HepG2 (cell line): Measurements from ENCODE around the gene PTPRC. TPM values are rescaled to one million over a fixed set of nuclear protein-coding genes. Genes with fewer than 3 reads are reported as not detected.

Experiments
- LBX2 ChIP-seq: sonication (generic); formaldehyde crosslinking; IDR thresholded peaks from 2 replicates; pipeline ENCODE4 v1.5.0; 2020; ENCODE audit warnings: missing genetic modification reagents, mild to moderate bottlenecking, borderline replicate concordance
- NFE2L2 ChIP-seq: fragments of 150-350 bp; IDR thresholded peaks from 2 replicates; pipeline ENCODE4 v1.6.1; 2014; ENCODE audit warnings: low read length
- NFYB ChIP-seq: sonication (generic); formaldehyde crosslinking; IDR thresholded peaks from 2 replicates; pipeline ENCODE4 v1.4.0; 2020; ENCODE audit warnings: missing genetic modification reagents
- ZBTB44 ChIP-seq: sonication (generic); formaldehyde crosslinking; IDR thresholded peaks from 2 replicates; pipeline ENCODE4 v1.4.0; 2020; ENCODE audit warnings: missing genetic modification reagents
- ZNF230 ChIP-seq: sonication (generic); formaldehyde crosslinking; IDR thresholded peaks from 2 replicates; pipeline ENCODE4 v1.4.0; 2020; ENCODE audit warnings: mild to moderate bottlenecking, missing genetic modification reagents
- ZNF512B ChIP-seq: sonication (generic); formaldehyde crosslinking; IDR thresholded peaks from 2 replicates; pipeline ENCODE4 v1.5.1; 2020; ENCODE audit warnings: missing genetic modification reagents, mild to moderate bottlenecking, borderline replicate concordance
- ZNF574 ChIP-seq: sonication (generic); formaldehyde crosslinking; IDR thresholded peaks from 2 replicates; pipeline ENCODE4 v1.4.0; 2020; ENCODE audit warnings: missing genetic modification reagents
- polyA plus RNA-seq, 8 experiments: library from polyadenylated mRNA; depleted of rRNA in 3 of 8; stranded (reverse) in 7 of 8; unstranded in 1 of 8; fragments of >200 nt; fragmentation: Illumina TruSeq in 4 of 8; extraction: Trizol in 4 of 8; gene quantifications; 2 replicates each; pipeline versions ENCODE4 v1.2.1 to v1.2.3, GENCODE V29; 2011 to 2016; ENCODE audit warnings: low read depth in 4 of 8, missing spikeins in 1 of 8, mixed read lengths in 1 of 8; ENCODE audit not compliant: insufficient read depth in 1 of 8
- total RNA-seq, 5 experiments: library from RNA; depleted of rRNA; stranded (reverse); fragments of >200 nt; fragmentation: Illumina TruSeq; extraction: Trizol; gene quantifications; 2 replicates each; pipeline ENCODE4 v1.2.3, GENCODE V29; 2016; ENCODE audit warnings: low read depth in 1 of 5

The PTPRC gene
- total and polyA plus RNA-seq, 2 of the 13 experiments (the other 11 are each of a cell fraction or from before 2014, with no cell fraction given) = not detected

- TF ChIP-seq ZBTB44 (CRISPR knock-in tag) = no peak
- TF ChIP-seq ZNF230 (CRISPR knock-in tag) = no peak
- no peak for TF ChIP-seq NFYB (CRISPR knock-in tag)
- no peak for TF ChIP-seq ZNF574 (CRISPR knock-in tag)
- no peak for TF ChIP-seq LBX2 (CRISPR knock-in tag)
- TF ChIP-seq ZNF512B = no peak
- TF ChIP-seq NFE2L2 = no peak
These were observed 14.8 kb upstream of the PTPRC start (continued) for GRCh38 chr1:198623752-198624647.
